WTC11 (cell line): ENCODE data around the gene EPB41L4B. TPM values are rescaled to one million over a fixed set of nuclear protein-coding genes. Genes with fewer than 3 reads are reported as not detected.

Experiments
- ATAC-seq: fragments of 200-7000 bp; cut with Tn5 transposase; 2 replicates; pipeline ENCODE4 v1.10.0; 2021; ENCODE audit warnings: mild to moderate bottlenecking, moderate library complexity
- CTCF ChIA-PET: fragments of 300-600 bp; sonication (Branson Sonifier 250); formaldehyde crosslinking; loops from one replicate; lab custom pipeline; 2021; ENCODE audit warnings: antibody characterized with exemption; lab: Charles Lee
- POLR2A ChIA-PET: fragments of 350-600 bp; sonication (Branson Sonifier 250); formaldehyde crosslinking; loops from one replicate; lab custom pipeline; 2021; ENCODE audit warnings: antibody characterized with exemption; lab: Charles Lee
- DNase-seq: peaks from one replicate; pipeline ENCODE4 v3.0.0; 2021; ENCODE audit warnings: low spot score
- H3K27ac Mint-ChIP-seq: 2 replicates; pipeline ENCODE4 v1.8.0; 2021; ENCODE audit warnings: mixed read lengths
- H3K27me3 Mint-ChIP-seq: 2 replicates; pipeline ENCODE4 v1.8.0; 2021; ENCODE audit warnings: low read depth, mild to moderate bottlenecking, moderate library complexity, mixed read lengths
- H3K36me3 Mint-ChIP-seq: 2 replicates; pipeline ENCODE4 v1.8.0; 2021; ENCODE audit warnings: mixed read lengths
- H3K4me1 Mint-ChIP-seq: 2 replicates; pipeline ENCODE4 v1.8.0; 2022; ENCODE audit warnings: mixed read lengths
- H3K4me3 Mint-ChIP-seq: 2 replicates; pipeline ENCODE4 v1.8.0; 2021; ENCODE audit warnings: mild to moderate bottlenecking, moderate library complexity, mixed read lengths
- H3K9me3 Mint-ChIP-seq: 2 replicates; pipeline ENCODE4 v1.8.0; 2021; ENCODE audit warnings: mixed read lengths
- ATF6 ChIP-seq: sonication (generic); formaldehyde crosslinking; IDR thresholded peaks from 2 replicates; pipeline ENCODE4 v1.8.1; 2023; ENCODE audit warnings: mild to moderate bottlenecking, missing genetic modification reagents
- E2F4 ChIP-seq: sonication (generic); formaldehyde crosslinking; IDR thresholded peaks from 2 replicates; pipeline ENCODE4 v1.8.1; 2022; ENCODE audit warnings: low read depth, mild to moderate bottlenecking, moderate library complexity, missing genetic modification reagents, borderline replicate concordance
- ETV6 ChIP-seq: sonication (generic); formaldehyde crosslinking; IDR thresholded peaks from 2 replicates; pipeline ENCODE4 v1.8.1; 2022; ENCODE audit warnings: mild to moderate bottlenecking, missing genetic modification reagents
- GABPB1 ChIP-seq: sonication (generic); formaldehyde crosslinking; IDR thresholded peaks from 2 replicates; pipeline ENCODE4 v1.8.1; 2023; ENCODE audit warnings: mild to moderate bottlenecking, missing genetic modification reagents
- JUN ChIP-seq: sonication (generic); formaldehyde crosslinking; IDR thresholded peaks from 2 replicates; pipeline ENCODE4 v1.8.0; 2023; ENCODE audit warnings: mild to moderate bottlenecking, missing genetic modification reagents
- MYBL2 ChIP-seq: sonication (generic); formaldehyde crosslinking; IDR thresholded peaks from 2 replicates; pipeline ENCODE4 v1.8.1; 2023; ENCODE audit warnings: mild to moderate bottlenecking, moderate library complexity, missing genetic modification reagents
- NR2C2 ChIP-seq: sonication (generic); formaldehyde crosslinking; IDR thresholded peaks from 2 replicates; pipeline ENCODE4 v1.8.0; 2022; ENCODE audit warnings: mild to moderate bottlenecking, missing genetic modification reagents
- PRRX2 ChIP-seq: fragments of 250-450 bp; sonication (Bioruptor Pico); IDR thresholded peaks from 2 replicates; pipeline ENCODE4 v1.8.0; 2021; ENCODE audit warnings: mild to moderate bottlenecking
- RORB ChIP-seq: fragments of 250-450 bp; sonication (Bioruptor Pico); IDR thresholded peaks from 2 replicates; pipeline ENCODE4 v1.9.0; 2021; ENCODE audit warnings: mild to moderate bottlenecking
- TEAD4 ChIP-seq: sonication (generic); formaldehyde crosslinking; IDR thresholded peaks from 2 replicates; pipeline ENCODE4 v1.8.0; 2022; ENCODE audit warnings: mild to moderate bottlenecking, missing genetic modification reagents
- ZBTB43 ChIP-seq: sonication (generic); formaldehyde crosslinking; IDR thresholded peaks from 2 replicates; pipeline ENCODE4 v1.8.1; 2023; ENCODE audit warnings: mild to moderate bottlenecking, missing genetic modification reagents
- ZNF219 ChIP-seq: sonication (generic); formaldehyde crosslinking; IDR thresholded peaks from 2 replicates; pipeline ENCODE4 v1.8.0; 2023; ENCODE audit warnings: missing genetic modification reagents, mild to moderate bottlenecking, borderline replicate concordance
- ZNF416 ChIP-seq: fragments of 250-450 bp; sonication (Bioruptor Pico); IDR thresholded peaks from 2 replicates; pipeline ENCODE4 v1.9.0; 2021; ENCODE audit warnings: mild to moderate bottlenecking, inconsistent platforms
- total RNA-seq: library from RNA; stranded (reverse); gene quantifications from 3 replicates; pipeline ENCODE4 v1.2.3, GENCODE V29; 2021
- TF ChIP-seq, protein P1 (sequence below): sonication (generic); formaldehyde crosslinking; IDR thresholded peaks from 2 replicates; pipeline ENCODE4 v1.8.1; 2023; ENCODE audit warnings: mild to moderate bottlenecking, missing genetic modification reagents, moderate library complexity
- TF ChIP-seq, protein P2 (sequence below): fragments of 200-600 bp; IDR thresholded peaks from 2 replicates; pipeline ENCODE4 v1.8.0; 2022; ENCODE audit warnings: antibody characterized with exemption
- TF ChIP-seq, protein P3 (sequence below): sonication (generic); formaldehyde crosslinking; IDR thresholded peaks from 2 replicates; pipeline ENCODE4 v1.8.1; 2022; ENCODE audit warnings: mild to moderate bottlenecking, moderate library complexity, missing genetic modification reagents
- TF ChIP-seq, protein P4 (sequence below): fragments of 250-450 bp; sonication (Bioruptor Pico); IDR thresholded peaks from 2 replicates; pipeline ENCODE4 v1.9.0; 2021; ENCODE audit warnings: moderate library complexity, mild to moderate bottlenecking, inconsistent platforms, borderline replicate concordance
- TF ChIP-seq, protein P5 (sequence below): sonication (generic); formaldehyde crosslinking; IDR thresholded peaks from 2 replicates; pipeline ENCODE4 v1.8.0; 2022; ENCODE audit warnings: missing genetic modification reagents
- TF ChIP-seq, protein P6 (sequence below): sonication (generic); formaldehyde crosslinking; IDR thresholded peaks from 2 replicates; pipeline ENCODE4 v1.8.0; 2023; ENCODE audit warnings: mild to moderate bottlenecking, missing genetic modification reagents

The EPB41L4B gene
- total RNA-seq, 1 experiment from 2014 or later, result 20.0 TPM

- no peak overlapping the region for H3K4me3 Mint-ChIP-seq
- H3K27me3 Mint-ChIP-seq, result no peaks in the 10 kb centered on the region
- POLR2A ChIA-PET, result no interaction called here
- TF ChIP-seq, protein P1, sequence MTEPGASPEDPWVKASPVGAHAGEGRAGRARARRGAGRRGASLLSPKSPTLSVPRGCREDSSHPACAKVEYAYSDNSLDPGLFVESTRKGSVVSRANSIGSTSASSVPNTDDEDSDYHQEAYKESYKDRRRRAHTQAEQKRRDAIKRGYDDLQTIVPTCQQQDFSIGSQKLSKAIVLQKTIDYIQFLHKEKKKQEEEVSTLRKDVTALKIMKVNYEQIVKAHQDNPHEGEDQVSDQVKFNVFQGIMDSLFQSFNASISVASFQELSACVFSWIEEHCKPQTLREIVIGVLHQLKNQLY (CRISPR knock-in tag), result no peak
- no peak for TF ChIP-seq TEAD4 (CRISPR knock-in tag)
- no peak for TF ChIP-seq E2F4
- TF ChIP-seq, protein P2, sequence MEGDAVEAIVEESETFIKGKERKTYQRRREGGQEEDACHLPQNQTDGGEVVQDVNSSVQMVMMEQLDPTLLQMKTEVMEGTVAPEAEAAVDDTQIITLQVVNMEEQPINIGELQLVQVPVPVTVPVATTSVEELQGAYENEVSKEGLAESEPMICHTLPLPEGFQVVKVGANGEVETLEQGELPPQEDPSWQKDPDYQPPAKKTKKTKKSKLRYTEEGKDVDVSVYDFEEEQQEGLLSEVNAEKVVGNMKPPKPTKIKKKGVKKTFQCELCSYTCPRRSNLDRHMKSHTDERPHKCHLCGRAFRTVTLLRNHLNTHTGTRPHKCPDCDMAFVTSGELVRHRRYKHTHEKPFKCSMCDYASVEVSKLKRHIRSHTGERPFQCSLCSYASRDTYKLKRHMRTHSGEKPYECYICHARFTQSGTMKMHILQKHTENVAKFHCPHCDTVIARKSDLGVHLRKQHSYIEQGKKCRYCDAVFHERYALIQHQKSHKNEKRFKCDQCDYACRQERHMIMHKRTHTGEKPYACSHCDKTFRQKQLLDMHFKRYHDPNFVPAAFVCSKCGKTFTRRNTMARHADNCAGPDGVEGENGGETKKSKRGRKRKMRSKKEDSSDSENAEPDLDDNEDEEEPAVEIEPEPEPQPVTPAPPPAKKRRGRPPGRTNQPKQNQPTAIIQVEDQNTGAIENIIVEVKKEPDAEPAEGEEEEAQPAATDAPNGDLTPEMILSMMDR, result no peak
- TF ChIP-seq, protein P3, sequence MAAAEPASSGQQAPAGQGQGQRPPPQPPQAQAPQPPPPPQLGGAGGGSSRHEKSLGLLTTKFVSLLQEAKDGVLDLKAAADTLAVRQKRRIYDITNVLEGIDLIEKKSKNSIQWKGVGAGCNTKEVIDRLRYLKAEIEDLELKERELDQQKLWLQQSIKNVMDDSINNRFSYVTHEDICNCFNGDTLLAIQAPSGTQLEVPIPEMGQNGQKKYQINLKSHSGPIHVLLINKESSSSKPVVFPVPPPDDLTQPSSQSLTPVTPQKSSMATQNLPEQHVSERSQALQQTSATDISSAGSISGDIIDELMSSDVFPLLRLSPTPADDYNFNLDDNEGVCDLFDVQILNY, result no peak
- TF ChIP-seq, protein P4, sequence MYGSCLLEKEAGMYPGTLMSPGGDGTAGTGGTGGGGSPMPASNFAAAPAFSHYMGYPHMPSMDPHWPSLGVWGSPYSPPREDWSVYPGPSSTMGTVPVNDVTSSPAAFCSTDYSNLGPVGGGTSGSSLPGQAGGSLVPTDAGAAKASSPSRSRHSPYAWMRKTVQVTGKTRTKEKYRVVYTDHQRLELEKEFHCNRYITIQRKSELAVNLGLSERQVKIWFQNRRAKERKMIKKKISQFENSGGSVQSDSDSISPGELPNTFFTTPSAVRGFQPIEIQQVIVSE (CRISPR knock-in tag), result no peak
- TF ChIP-seq JUN (CRISPR knock-in tag), result no peak
- TF ChIP-seq ATF6 (CRISPR knock-in tag), result no peak
- TF ChIP-seq, protein P5, sequence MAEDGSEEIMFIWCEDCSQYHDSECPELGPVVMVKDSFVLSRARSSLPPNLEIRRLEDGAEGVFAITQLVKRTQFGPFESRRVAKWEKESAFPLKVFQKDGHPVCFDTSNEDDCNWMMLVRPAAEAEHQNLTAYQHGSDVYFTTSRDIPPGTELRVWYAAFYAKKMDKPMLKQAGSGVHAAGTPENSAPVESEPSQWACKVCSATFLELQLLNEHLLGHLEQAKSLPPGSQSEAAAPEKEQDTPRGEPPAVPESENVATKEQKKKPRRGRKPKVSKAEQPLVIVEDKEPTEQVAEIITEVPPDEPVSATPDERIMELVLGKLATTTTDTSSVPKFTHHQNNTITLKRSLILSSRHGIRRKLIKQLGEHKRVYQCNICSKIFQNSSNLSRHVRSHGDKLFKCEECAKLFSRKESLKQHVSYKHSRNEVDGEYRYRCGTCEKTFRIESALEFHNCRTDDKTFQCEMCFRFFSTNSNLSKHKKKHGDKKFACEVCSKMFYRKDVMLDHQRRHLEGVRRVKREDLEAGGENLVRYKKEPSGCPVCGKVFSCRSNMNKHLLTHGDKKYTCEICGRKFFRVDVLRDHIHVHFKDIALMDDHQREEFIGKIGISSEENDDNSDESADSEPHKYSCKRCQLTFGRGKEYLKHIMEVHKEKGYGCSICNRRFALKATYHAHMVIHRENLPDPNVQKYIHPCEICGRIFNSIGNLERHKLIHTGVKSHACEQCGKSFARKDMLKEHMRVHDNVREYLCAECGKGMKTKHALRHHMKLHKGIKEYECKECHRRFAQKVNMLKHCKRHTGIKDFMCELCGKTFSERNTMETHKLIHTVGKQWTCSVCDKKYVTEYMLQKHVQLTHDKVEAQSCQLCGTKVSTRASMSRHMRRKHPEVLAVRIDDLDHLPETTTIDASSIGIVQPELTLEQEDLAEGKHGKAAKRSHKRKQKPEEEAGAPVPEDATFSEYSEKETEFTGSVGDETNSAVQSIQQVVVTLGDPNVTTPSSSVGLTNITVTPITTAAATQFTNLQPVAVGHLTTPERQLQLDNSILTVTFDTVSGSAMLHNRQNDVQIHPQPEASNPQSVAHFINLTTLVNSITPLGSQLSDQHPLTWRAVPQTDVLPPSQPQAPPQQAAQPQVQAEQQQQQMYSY, result no peak
- no peak for TF ChIP-seq ZNF219 (CRISPR knock-in tag)
- DNase-seq (no peak), ATAC-seq (no peak)
- H3K9me3 Mint-ChIP-seq, result no peaks in the 10 kb centered on the region
- no peak overlapping the region for H3K27ac Mint-ChIP-seq
- H3K4me1 Mint-ChIP-seq, result peaks cover 23% of the 10 kb centered on the region
- peaks cover 8% of the 10 kb centered on the region for H3K36me3 Mint-ChIP-seq
- CTCF ChIA-PET, result no interaction called here
These were observed 17.0 kb downstream of the EPB41L4B start for GRCh38 chr9:109303900-109304299.

DNA sequence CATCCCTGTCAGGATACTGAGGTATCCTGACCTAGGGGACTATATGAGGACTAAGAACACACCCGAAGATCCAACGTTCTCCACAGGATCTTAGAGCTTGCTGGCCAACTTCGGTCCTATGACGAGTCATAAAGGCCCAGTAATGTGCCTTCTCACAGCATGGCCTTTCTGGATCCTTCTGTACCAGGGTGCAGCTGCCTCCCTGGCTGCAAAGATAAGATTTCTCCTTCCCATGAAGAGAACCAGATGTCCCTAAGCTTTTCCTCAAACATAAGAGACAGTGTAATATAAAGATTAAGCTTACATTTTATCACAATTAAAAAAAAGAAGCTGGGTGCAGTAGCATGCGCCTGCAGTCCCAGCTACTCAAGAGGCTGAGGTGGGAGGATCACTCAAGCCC lies 18.3 kb downstream of the EPB41L4B start:
- no peak for DNase-seq
- Mint-ChIP-seq H3K9me3 (no peaks in the 10 kb centered on the region), H3K4me1 (peaks cover 19% of the 10 kb centered on the region), H3K27ac (no peak overlapping the region), H3K36me3 (peaks cover 5% of the 10 kb centered on the region; the same call in 1 of the 2 replicates), H3K27me3 (no peaks in the 10 kb centered on the region), H3K4me3 (no peak overlapping the region)
- ChIA-PET POLR2A (no interaction called here), CTCF (interaction anchor here (0.7 to 1.0 kb wide), 2 partner anchors 109 to 114 kb away, joined by 4 read pairs; no protein-coding TSS in a partner anchor)
- no peak for ATAC-seq
- no peak for TF ChIP-seq MYBL2 (CRISPR knock-in tag)
- TF ChIP-seq ZBTB43 (CRISPR knock-in tag), result no peak
- no peak for TF ChIP-seq NR2C2 (CRISPR knock-in tag)
- TF ChIP-seq, protein P6, sequence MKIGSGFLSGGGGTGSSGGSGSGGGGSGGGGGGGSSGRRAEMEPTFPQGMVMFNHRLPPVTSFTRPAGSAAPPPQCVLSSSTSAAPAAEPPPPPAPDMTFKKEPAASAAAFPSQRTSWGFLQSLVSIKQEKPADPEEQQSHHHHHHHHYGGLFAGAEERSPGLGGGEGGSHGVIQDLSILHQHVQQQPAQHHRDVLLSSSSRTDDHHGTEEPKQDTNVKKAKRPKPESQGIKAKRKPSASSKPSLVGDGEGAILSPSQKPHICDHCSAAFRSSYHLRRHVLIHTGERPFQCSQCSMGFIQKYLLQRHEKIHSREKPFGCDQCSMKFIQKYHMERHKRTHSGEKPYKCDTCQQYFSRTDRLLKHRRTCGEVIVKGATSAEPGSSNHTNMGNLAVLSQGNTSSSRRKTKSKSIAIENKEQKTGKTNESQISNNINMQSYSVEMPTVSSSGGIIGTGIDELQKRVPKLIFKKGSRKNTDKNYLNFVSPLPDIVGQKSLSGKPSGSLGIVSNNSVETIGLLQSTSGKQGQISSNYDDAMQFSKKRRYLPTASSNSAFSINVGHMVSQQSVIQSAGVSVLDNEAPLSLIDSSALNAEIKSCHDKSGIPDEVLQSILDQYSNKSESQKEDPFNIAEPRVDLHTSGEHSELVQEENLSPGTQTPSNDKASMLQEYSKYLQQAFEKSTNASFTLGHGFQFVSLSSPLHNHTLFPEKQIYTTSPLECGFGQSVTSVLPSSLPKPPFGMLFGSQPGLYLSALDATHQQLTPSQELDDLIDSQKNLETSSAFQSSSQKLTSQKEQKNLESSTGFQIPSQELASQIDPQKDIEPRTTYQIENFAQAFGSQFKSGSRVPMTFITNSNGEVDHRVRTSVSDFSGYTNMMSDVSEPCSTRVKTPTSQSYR (CRISPR knock-in tag), result no peak
- no peak for TF ChIP-seq GABPB1 (CRISPR knock-in tag)
- TF ChIP-seq PRRX2 (CRISPR knock-in tag), result no peak
- TF ChIP-seq ETV6 (CRISPR knock-in tag), result no peak
- TF ChIP-seq RORB (CRISPR knock-in tag), result no peak
- TF ChIP-seq ZNF416, result no peak
